NCI-H128 (cell line): ENCODE data around the gene DNAJB5.
A peak's percentile ranks its signal among the peaks of the same experiment; 100 is the strongest.
"Not testable (repeated sequence)": the region's sequence is repeated elsewhere in the genome, so short reads cannot be mapped to it uniquely, and the experiment has no call there.

Experiments
- DNase-seq: peaks from one replicate; lab custom pipeline; 2025; ENCODE audit not compliant: unreplicated experiment; lab: John Stamatoyannopoulos, UW

DNAJB5 gene

DNA sequence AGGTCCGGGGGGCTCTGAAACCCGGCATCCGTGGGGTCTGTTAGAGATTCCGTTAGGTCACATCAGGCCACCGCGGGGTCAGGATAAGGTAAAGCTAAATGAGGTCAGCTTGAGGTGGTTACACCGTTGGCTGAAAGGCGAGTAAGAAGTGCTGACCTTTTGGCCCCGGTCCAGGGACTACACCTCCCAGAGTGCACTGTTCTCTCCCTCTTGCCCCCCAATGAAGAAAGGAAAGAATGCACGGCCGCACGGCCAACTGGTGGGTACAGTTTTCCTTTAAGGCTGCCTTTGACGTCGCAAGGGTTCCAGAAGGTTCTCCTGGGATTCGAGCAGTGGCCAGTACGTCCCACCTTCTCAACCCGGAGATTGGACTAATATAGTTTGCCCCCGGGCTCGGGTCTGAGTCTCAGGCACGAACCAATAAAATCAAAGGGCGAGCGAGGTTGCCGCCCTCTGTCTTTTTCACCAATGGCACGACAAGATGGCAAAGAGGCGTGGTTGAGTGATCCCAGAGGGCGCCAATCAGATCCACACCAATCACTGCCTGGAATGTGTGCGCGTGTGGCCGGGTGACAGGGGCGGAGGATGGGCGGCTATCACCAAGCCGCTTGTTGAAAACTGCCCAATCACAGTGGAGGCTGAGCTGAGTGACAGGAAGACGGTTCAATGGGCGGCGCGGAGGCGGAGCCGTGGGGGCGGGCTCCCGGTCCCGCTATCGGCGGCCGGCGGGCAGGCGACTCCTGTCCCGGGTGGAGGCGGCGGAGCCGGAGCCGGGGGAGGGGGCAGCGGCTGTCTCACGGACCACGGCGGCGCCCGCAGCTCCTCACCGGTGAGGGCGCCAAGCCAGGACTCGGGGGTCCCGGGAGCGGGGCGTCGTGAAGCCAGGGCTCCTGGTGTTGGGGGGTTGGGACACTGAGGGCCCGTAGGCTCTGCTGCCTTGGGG is at the start of gene DNAJB5:
Gene DNAJB5, plus strand, starts transcription at position 743 of the 943 bp plus-strand sequence. CDS start 886 bp downstream, outside the sequence.
- peak; percentile 96 for DNase-seq

- not testable (repeated sequence) for DNase-seq
Measured at GRCh38 chr9:34939989-34940388, 49.6 kb upstream of the DNAJB5 start.

- DNase-seq, result no peak
Measured at GRCh38 chr9:34948451-34948850, 41.1 kb upstream of the DNAJB5 start.

DNA sequence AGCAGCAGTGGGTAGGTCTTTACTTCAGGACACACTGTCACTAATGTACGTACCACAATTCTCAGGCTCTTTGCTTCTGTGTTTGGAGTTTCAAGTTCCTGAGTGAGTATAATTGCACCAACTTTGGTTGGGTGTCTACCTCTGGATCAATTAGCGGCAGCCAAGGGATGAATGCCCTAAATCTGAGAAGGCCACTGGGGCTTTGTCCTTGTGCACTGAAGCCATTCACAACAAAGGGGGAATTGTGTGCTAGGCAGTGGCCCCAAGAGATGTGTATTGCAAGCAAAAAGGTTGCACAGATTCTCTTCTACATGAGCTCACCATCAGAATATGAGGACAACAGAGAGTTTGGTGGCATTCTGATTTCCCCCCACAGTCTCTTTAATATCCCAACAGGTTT is 35.3 kb upstream of the DNAJB5 start:
- DNase-seq, result no peak

GRCh38 chr9:34956066-34956465 is 33.5 kb upstream of the DNAJB5 start:
- DNase-seq, result not testable (repeated sequence)

- no peak for DNase-seq
Measured at GRCh38 chr9:34956648-34957047, 32.9 kb upstream of the DNAJB5 start.

DNA sequence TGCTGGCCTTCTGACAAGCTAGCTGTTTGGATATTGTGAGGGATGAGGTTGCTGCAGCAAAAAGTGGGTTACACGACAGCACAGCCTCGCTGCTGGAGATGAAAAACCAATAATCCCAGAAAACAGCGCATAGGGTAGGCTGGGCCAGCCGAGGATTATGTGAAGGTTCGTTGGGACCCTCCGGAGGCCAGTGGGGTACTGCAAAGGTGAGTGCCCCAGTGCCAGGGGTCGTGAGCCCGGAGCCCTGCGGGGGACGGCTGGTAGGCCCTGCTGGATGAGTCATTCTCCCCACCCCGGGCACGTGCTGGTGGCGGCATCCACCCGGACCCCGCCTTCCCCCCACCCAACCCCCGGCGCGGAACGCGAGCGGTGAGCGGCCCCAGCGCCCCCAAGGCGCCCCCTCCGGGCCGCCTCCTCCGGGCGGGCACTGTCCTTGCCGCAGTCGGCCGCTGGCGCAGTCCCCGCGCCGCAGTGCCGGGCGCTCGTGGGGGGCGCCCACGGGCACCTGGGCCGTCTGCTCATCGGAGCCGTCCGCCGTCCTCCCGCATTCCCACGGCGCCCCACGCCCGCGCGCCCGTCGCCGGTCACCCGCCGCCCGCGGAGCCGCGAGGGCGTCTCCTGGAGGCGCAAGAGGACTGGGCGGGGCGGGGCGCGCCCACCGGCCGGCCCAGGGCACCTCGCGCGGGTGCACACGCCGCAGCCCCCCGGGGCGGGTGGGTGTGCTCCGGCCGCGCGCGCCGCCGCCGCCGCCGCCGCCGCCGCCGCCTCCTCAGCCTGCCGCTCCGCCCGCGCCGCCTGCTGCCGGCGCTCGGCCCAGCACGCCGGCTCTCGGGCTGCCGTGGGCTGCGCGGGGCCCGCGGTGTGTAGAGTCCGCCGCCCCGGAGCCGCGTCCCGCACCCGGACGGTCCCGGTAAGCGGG is 31.8 kb upstream of the DNAJB5 start, which contains the start of gene PHF24:
Gene PHF24, plus strand, starts transcription at position 794 of the 919 bp plus-strand sequence. CDS start 13,014 bp downstream, outside the sequence.
- DNase-seq, result no peak

DNA sequence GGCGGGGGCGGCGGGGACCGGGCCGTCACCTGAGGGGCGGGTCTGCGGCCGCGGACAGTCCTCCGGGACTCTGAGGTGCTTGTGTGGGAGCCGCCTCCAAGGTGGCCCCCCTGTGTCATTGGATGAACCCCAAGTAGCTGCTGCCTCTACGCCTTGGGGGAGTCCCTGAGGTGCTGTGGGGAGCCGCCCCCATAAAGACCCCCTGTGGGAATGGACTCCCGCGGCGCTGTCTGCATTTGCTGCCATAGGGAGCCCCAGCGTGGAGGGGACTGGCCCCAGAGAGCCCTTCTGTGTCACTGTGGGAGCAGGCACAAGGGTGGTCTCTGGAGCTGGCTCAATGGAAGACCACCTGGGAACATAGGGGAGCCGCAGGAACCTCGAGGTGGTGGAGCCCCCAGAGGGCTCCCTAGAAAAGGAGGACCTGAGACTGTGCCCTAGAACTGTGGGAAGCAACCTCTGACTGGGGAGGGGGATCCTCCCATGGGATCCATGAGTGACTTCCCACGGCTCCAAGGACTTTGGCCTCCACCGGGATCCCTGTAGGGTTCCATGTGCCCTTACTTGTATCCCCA is 31.0 kb upstream of the DNAJB5 start:
- DNase-seq, result no peak

GRCh38 chr9:34959461-34959860 is 30.1 kb upstream of the DNAJB5 start:
- DNase-seq, result no peak

DNA sequence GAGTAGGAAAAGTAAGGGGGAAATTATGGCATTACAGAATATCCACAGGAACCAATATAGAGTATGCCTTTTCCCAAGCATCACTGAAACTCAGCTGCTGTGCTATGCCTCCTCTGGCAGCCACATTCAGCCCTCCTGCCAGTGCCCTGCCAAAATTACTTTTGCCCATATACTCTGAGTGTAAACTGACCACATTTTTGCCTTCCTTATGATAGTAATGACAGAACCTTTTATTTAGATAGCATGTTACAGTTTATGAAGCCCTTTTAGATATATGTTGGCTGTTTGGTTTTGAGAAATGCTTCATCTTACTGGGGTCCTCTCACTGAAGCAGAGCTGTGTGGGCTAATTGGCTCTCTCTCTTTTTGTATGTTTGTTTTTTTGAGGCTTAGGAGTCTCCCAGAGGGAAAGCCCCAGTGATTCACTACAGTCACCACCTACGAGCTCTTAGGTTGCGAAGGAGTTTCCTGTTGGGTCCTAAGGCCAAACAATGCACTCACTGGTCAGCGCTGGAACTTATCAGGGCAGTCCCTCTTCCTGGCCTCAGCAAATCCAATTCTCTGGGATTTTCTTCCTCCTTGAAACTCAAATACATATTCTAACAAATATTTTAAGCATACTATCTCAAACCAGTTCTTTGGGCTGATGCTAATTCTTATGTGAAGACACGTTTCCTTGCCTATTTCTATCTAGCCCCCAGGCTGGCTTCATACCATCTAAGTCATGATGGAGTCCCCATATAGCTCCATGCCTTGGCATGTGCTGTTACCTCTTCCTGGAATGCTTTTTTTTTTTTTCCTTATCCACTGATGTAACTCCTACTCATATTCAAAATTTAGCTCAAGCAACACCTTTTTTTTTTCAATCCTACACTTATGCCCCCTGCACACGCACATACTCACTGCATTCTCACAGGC is 27.7 kb upstream of the DNAJB5 start:
- no peak for DNase-seq

GRCh38 chr9:34962546-34962945 is 27.0 kb upstream of the DNAJB5 start:
- DNase-seq, result no peak

DNA sequence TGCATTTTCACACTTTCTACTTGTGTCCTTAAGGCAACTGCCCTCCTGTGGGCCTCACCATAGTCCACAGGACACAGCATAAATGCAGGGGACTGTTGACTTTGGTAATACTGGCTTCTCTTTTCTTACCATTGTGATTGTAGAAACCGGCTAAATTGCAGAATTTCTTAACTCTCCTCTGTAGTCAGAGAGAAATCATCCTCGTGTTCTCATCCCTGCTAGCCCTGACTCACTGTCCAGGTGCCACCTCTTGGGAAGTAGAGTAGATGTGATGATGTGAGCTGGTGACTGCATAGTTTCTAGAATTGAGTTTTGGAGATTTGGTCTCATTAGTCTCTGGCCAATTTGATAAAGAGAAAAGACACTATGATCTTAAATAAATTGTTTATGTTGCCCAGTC is 26.0 kb upstream of the DNAJB5 start:
- DNase-seq, result no peak

DNA sequence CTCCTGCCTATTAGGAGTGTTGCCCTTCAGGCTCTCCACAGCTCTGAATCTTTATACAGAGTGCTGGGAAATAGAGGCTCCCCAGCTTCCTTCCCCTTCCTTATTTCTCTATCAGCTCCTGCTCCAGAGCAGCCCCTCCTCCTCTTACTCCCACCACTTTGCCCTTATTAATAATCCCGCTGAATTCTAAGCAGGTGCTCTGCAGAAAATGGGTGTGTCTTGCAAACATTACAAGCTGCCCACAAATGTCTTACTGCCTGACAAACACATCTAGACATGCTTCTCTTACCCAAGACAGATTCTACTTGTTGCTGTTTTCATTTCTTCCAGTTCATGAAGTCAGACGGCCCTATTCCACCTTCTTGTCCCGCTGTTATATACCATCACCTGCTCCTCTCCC is 25.1 kb upstream of the DNAJB5 start:
- no peak for DNase-seq

DNA sequence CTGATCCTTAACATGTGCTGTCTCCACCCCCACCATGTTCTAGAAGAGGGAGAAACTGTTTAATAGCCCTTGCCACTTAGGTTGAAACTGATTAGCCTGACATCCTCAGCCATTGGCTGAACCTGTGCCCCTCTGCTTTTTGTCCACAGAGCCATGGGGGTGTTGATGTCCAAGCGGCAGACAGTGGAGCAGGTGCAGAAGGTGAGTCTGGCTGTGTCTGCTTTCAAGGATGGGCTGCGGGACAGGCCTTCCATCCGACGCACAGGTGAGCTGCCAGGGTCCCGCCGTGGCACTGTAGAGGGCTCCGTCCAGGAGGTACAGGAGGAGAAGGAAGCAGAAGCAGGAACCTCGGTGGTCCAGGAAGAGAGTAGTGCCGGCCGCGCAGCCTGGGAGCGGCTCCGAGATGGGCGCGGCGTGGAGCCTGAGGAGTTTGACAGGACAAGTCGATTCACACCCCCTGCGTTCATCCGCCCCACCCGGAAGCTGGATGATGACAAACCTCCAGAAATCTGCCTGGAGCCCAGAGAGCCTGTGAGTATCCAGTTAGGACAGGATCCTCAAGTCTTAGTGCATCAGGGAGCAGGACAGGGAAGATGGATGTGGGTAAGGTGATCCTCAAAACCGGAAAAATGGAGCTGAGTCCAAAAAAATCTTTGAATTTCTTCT is 18.3 kb upstream of the DNAJB5 start:
- no peak for DNase-seq

GRCh38 chr9:34974664-34975063 is 14.9 kb upstream of the DNAJB5 start:
- DNase-seq, result no peak

GRCh38 chr9:34976441-34976840 is 13.1 kb upstream of the DNAJB5 start:
- no peak for DNase-seq

DNA sequence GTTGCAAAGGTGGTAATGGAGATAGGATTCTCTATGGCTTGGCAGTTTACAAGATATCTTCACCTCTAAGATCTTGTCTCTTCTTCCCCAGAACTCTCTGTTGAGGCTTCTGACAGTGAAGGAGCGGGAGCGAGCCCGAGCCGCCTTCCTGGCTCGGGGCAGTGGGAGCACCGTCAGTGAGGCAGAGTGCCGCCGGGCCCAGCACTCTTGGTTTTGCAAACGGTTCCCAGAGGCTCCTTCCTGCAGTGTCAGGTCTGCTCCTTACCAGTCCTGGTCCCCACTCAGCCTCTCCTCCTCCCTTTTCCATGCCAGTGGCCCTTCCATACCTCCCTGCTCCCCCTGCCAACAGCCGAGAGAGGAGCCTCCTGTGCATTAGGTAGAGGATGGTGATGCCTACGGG is 12.6 kb upstream of the DNAJB5 start:
- no peak for DNase-seq

DNA sequence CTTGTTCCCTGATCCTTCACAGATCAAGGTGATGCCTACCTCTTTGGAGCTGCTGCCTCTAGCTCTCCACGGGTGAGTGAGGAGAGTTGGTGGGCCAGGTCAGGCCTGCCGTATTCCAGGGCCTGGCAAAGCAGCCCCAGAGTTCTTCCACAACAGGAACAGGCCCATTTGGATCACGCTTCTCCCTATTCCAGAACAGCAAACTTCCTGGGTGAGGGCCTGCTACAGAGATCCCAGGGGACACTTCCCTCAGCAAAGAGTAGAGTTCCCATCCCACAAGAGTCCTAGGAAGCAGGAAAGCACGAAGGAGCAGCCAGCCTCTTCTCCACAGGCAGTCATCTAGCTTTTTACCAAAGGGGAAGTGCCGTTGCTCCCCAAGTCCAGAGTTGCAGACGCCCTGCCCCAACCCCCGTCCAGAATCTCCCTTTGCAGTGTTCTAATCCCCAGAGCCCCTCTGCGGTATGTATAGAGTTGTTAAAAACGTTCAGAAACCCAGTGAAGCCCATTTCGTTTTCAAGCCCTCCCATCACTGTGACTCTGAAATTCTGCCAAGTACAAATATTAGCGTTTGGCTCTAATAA is 9.3 kb upstream of the DNAJB5 start:
- DNase-seq, result no peak

DNA sequence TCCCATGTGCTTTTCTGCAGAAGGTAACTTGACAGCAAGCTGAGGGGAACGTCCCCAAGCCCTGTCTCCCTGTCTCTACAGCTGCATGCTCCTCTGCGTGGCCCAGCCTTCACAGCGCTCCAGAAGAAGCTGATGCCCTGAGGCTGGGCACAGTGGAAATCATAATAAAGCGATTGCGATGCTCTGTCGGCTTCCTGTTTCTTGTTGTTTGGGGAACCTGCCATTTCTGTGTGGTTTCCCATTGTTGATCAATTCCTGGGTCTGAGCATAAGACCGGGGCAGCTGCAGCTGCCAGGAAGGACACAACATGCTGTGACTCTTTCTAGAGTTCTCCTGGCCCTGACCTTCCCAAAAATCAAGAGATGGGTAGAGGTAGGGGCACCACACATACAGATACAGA is 7.2 kb upstream of the DNAJB5 start:
- DNase-seq, result no peak
